ENCODE measurements around the gene THAP8.

THAP8 gene

GRCh38 chr19:36014012-36014924, 39.8 kb downstream of the THAP8 start, which contains the start of gene ALKBH6 (continued):
- TF ChIP-seq ZNF133 (tag by site-specific recombination; IDR thresholded peaks at IDR 0.05), result no peak
- no peak for TF ChIP-seq ZNF148 (tag by site-specific recombination; IDR thresholded peaks at IDR 0.05; ENCODE audit: borderline replicate concordance)
- TF ChIP-seq ZNF114 (tag by site-specific recombination; IDR thresholded peaks at IDR 0.05), result no peak
- no peak for TF ChIP-seq ZNF585B (tag by site-specific recombination; IDR thresholded peaks at IDR 0.05)
- TF ChIP-seq ZNF518A (tag by site-specific recombination; conservative IDR thresholded peaks at IDR 0.05; ENCODE audit: low read depth), result no peak
- peak; percentile 100 for TF ChIP-seq SP2 (tag by site-specific recombination; IDR thresholded peaks at IDR 0.05)
- peak; percentile 84; the same call in 1 of the 2 replicates for TF ChIP-seq ZFP37 (tag by site-specific recombination; IDR thresholded peaks at IDR 0.05)
- no peak for TF ChIP-seq ZNF138 (tag by site-specific recombination; IDR thresholded peaks at IDR 0.05; ENCODE audit: borderline replicate concordance)
- TF ChIP-seq RBAK (tag by site-specific recombination; IDR thresholded peaks at IDR 0.05), result no peak
- no peak for TF ChIP-seq ZNF747 (tag by site-specific recombination; IDR thresholded peaks at IDR 0.05)
- peak; percentile 99 for TF ChIP-seq GLIS2 (tag by site-specific recombination; IDR thresholded peaks at IDR 0.05)
- no peak for TF ChIP-seq ZNF473 (tag by site-specific recombination; IDR thresholded peaks at IDR 0.05)
- no peak for TF ChIP-seq SCRT1 (tag by site-specific recombination; IDR thresholded peaks at IDR 0.05; ENCODE audit: borderline replicate concordance)
- no peak; the same call in 1 of the 2 replicates for TF ChIP-seq HOXA7 (CRISPR knock-in tag; IDR thresholded peaks at IDR 0.05; ENCODE audit: borderline replicate concordance)

- peaks cover 27% of the 10 kb centered on the region for H3K4me1 ChIP-seq (ENCODE audit: control insufficient read depth, insufficient read depth, low read length)
- POLR2A ChIA-PET, result interaction anchor here (0.6 to 2.2 kb wide), 37 partner anchors 9 to 1026 kb away, joined by 3 to 37 read pairs (median 5); partner anchors contain the start of genes APLP1, COX6B1, HSPB6 and LIN37
- no peaks in the 10 kb centered on the region for H3K9me3 ChIP-seq (ENCODE audit: control insufficient read depth, insufficient read depth, low read depth, low read length)
- CTCF ChIA-PET, result interaction anchor here (0.6 to 1.9 kb wide), 19 partner anchors 8 to 1739 kb away, joined by 3 to 11 read pairs (median 4); partner anchors contain the start of genes POLR2I, TBCB and THAP8
- peak overlapping the region; percentile 61 for H3K4me3 ChIP-seq (ENCODE audit: low read depth, low read length)
- peak overlapping the region; percentile 75 for H3K27ac ChIP-seq (ENCODE audit: extremely low read depth, low read depth, low read length)
- peaks cover 20 to 37% of the 10 kb centered on the region in 2 experiments; a peak in 2 of 3 replicates for H3K36me3 ChIP-seq (ENCODE audit: control insufficient read depth in 2 of 2, insufficient read depth in 1 of 2, low read length in 2 of 2)
- no peak for TF ChIP-seq WT1 (tag by site-specific recombination; IDR thresholded peaks at IDR 0.05)
- TF ChIP-seq ZNF580 (tag by site-specific recombination; IDR thresholded peaks at IDR 0.05), result no peak
- TF ChIP-seq ZNF692 (tag by site-specific recombination; IDR thresholded peaks at IDR 0.05), result no peak
- no peak for TF ChIP-seq SP3 (tag by site-specific recombination; IDR thresholded peaks at IDR 0.05)
- TF ChIP-seq ZNF354C (tag by site-specific recombination; IDR thresholded peaks at IDR 0.05; ENCODE audit: borderline replicate concordance, low read depth), result no peak
- no peak for TF ChIP-seq ZNF658 (tag by site-specific recombination; IDR thresholded peaks at IDR 0.05)
- no peak for TF ChIP-seq PRDM4 (tag by site-specific recombination; IDR thresholded peaks at IDR 0.05)
- TF ChIP-seq ZFP3 (tag by site-specific recombination; IDR thresholded peaks at IDR 0.05; ENCODE audit: low read depth), result 0 out of 2 replicates have a peak, but pooled peaks have one; percentile 5
- no peak for TF ChIP-seq ZNF626 (tag by site-specific recombination; IDR thresholded peaks at IDR 0.05)
These were observed 40.6 kb downstream of the THAP8 start for GRCh38 chr19:36013280-36014011.

Measured in HEK293 (cell line).